Choroid plexus epithelial cell (primary cell): ENCODE results near the gene GADD45B.
A peak's percentile ranks its signal among the peaks of the same experiment; 100 is the strongest.

Experiments used
- DNase-seq: peaks from one replicate; pipeline ENCODE4 v3.0.0-alpha.2; 2010; ENCODE audit warnings: low read depth
- H3K4me3 ChIP-seq: 2 replicates; pipeline ENCODE4 v1.5.1; 2011; ENCODE audit warnings: low read depth, mild to moderate bottlenecking, control low read depth, low read length, moderate library complexity
- CTCF ChIP-seq: conservative IDR thresholded peaks from 2 replicates; pipeline ENCODE4 v1.5.1; 2011; ENCODE audit warnings: low read depth, mild to moderate bottlenecking, control low read depth, inconsistent platforms, low read length, moderate library complexity

GADD45B gene

GRCh38 chr19:2474232-2475017 lies 1.5 kb upstream of the GADD45B start:
- TF ChIP-seq CTCF, result peak; percentile 77
- peak; percentile 88 for DNase-seq
- peak overlapping the region; percentile 56 for H3K4me3 ChIP-seq

GRCh38 chr19:2475018-2475701 lies 767 bp upstream of the GADD45B start:
- DNase-seq, result peak; percentile 69
- no peak for TF ChIP-seq CTCF

GRCh38 chr19:2476451-2477140 lies 669 bp downstream of the GADD45B start:
- peak overlapping the region; percentile 99 for H3K4me3 ChIP-seq
- peak; percentile 91 for DNase-seq
- no peak for TF ChIP-seq CTCF

More at GRCh38 chr19:2475018-2475701, 767 bp upstream of the GADD45B start:
- H3K4me3 ChIP-seq, result peak overlapping the region; percentile 56

- H3K4me3 ChIP-seq, result peak overlapping the region; percentile 99
- DNase-seq, result peak; percentile 49
- no peak for TF ChIP-seq CTCF
These were observed 1.3 kb downstream of the GADD45B start for GRCh38 chr19:2477141-2477710.

- H3K4me3 ChIP-seq, result peak overlapping the region; percentile 99
- DNase-seq, result peak; percentile 71
- no peak for TF ChIP-seq CTCF
These were observed 1.8 kb downstream of the GADD45B start for GRCh38 chr19:2477732-2478191.

- peak; percentile 77 for DNase-seq
- peak overlapping the region; percentile 99 for H3K4me3 ChIP-seq
- TF ChIP-seq CTCF, result peak; percentile 35
These were observed 2.4 kb downstream of the GADD45B start for GRCh38 chr19:2478278-2478755.
